ENCODE measurements around the gene TEF. TPM values are rescaled to one million over a fixed set of nuclear protein-coding genes. Genes with fewer than 3 reads are reported as not detected.
"Not testable (repeated sequence)": the region's sequence is repeated elsewhere in the genome, so short reads cannot be mapped to it uniquely, and the experiment has no call there.

The TEF gene
- total RNA-seq, 4 donors from 2014 or later = 15.9 to 41.1 (median 22.9) TPM

- no peak for TF ChIP-seq CTCF (IDR thresholded peaks at IDR 0.05)
- TF ChIP-seq POLR2A (IDR thresholded peaks at IDR 0.05) = no peak
- Histone ChIP-seq H3K36me3 (peaks cover 43% of the 10 kb centered on the region in 2 donors), H3K9me3 (no peaks in the 10 kb centered on the region), H3K27me3 (no peaks in the 10 kb centered on the region), H3K4me1 (peaks cover 0 to 4% of the 10 kb centered on the region in 2 donors), H3K27ac (no peak overlapping the region), H3K4me3 (replicated peaks in 1 of 3) (no peak overlapping the region)
- DNase-seq = no peak
- intact Hi-C loops (cut with DNase I) = loop anchor here (5.0 to 10.0 kb wide), 2 partner anchors 132 to 199 kb away; no protein-coding TSS in a partner anchor
- 93 to 94% methylated on average over 28 to 29 of the region's 37 CpGs for WGBS, 2 donors
Measured at GRCh38 chr22:41395531-41396240, 13.9 kb downstream of the TEF start.

- no peak overlapping the region for H3K4me3 ChIP-seq (replicated peaks in 1 of 3)
Measured at GRCh38 chr22:41397143-41397811, 15.5 kb downstream of the TEF start.

GRCh38 chr22:41398921-41399320, 17.2 kb downstream of the TEF start:
- peaks cover 16 to 20% of the 10 kb centered on the region in 2 donors for H3K4me1 ChIP-seq
- no peaks in the 10 kb centered on the region for H3K27me3 ChIP-seq
- peaks cover 38 to 40% of the 10 kb centered on the region in 2 donors for H3K36me3 ChIP-seq
- no peak overlapping the region for H3K27ac ChIP-seq
- 89 to 90% methylated on average over 8 of the region's 8 CpGs for WGBS, 2 donors
- TF ChIP-seq POLR2A (IDR thresholded peaks at IDR 0.05) = no peak
- no peak for TF ChIP-seq CTCF (IDR thresholded peaks at IDR 0.05)
- intact Hi-C loops (cut with DNase I) = loop anchor here (5.0 to 10.0 kb wide), 2 partner anchors 128 to 196 kb away; no protein-coding TSS in a partner anchor
- H3K4me3 ChIP-seq (replicated peaks in 1 of 3) = no peak overlapping the region
- no peak for DNase-seq
- H3K9me3 ChIP-seq = no peaks in the 10 kb centered on the region

More at GRCh38 chr22:41397143-41397811, 15.5 kb downstream of the TEF start:
- Histone ChIP-seq H3K27ac (no peak overlapping the region), H3K27me3 (no peaks in the 10 kb centered on the region), H3K4me1 (peaks cover 7 to 12% of the 10 kb centered on the region in 2 donors), H3K9me3 (no peaks in the 10 kb centered on the region), H3K36me3 (peaks cover 38 to 40% of the 10 kb centered on the region in 2 donors)
- no peak for TF ChIP-seq POLR2A (IDR thresholded peaks at IDR 0.05)
- TF ChIP-seq CTCF (IDR thresholded peaks at IDR 0.05) = no peak
- DNase-seq = no peak
- 90 to 94% methylated on average over 19 of the region's 19 CpGs for WGBS, 2 donors
- intact Hi-C loops (cut with DNase I) = loop anchor here (5.0 to 10.0 kb wide), 2 partner anchors 130 to 198 kb away; no protein-coding TSS in a partner anchor

- 37 to 43% methylated on average over 10 to 16 of the region's 16 CpGs for WGBS, 2 donors
- peak overlapping the region; percentile 77 to 84 (median 79) for H3K27ac ChIP-seq
- H3K27me3 ChIP-seq = no peaks in the 10 kb centered on the region
- DNase-seq = peak; percentile 97
- H3K4me1 ChIP-seq = peaks cover 18 to 19% of the 10 kb centered on the region in 2 donors
- TF ChIP-seq CTCF (IDR thresholded peaks at IDR 0.05) (peak in 1 of 6 experiments; percentile 7), POLR2A (IDR thresholded peaks at IDR 0.05) (peak in 1 of 2 donors; percentile 51)
- intact Hi-C loops (cut with DNase I) = loop anchor here (2.0 to 5.0 kb wide), 2 partner anchors 71 to 115 kb away; no protein-coding TSS in a partner anchor
- peaks cover 9 to 13% of the 10 kb centered on the region in 2 donors for H3K36me3 ChIP-seq
- no peaks in the 10 kb centered on the region for H3K9me3 ChIP-seq
- no peak overlapping the region for H3K4me3 ChIP-seq (replicated peaks in 1 of 3)
Measured at GRCh38 chr22:41401781-41402648, 20.3 kb downstream of the TEF start.

- DNase-seq; H3K36me3 ChIP-seq; H3K4me3 ChIP-seq (replicated peaks in 1 of 3); H3K27me3 ChIP-seq; H3K9me3 ChIP-seq: not testable (repeated sequence)
- WGBS, 2 donors = 90 to 95% methylated on average over 14 of the region's 14 CpGs
- peaks cover 18 to 19% of the 10 kb centered on the region in 2 donors for H3K4me1 ChIP-seq
- intact Hi-C loops (cut with DNase I) = loop anchor here (5.0 kb wide), 1 partner anchor 114 kb away; no protein-coding TSS in a partner anchor
- H3K27ac ChIP-seq = peak overlapping the region in 2 of 3 donors; percentile 79 to 84
Measured at GRCh38 chr22:41402851-41403250, 21.1 kb downstream of the TEF start.

Data from thyroid gland (tissue), 4 donors.